Stimulated activated CD8-positive, alpha-beta memory T cell treated with anti-CD3 and anti-CD28 coated beads, Interleukin-4, amount 100 ng/mL, for 1 hour (primary cell): ENCODE measurements around the gene ZNF576.
"Not testable (repeated sequence)": the region's sequence is repeated elsewhere in the genome, so short reads cannot be mapped to it uniquely, and the experiment has no call there.

Experiments used
- DNase-seq, 2 donors: peaks; one replicate each; pipeline ENCODE4 v3.0.0-alpha.2; 2020; ENCODE audit warnings: low read depth in 2 of 2, low spot score in 1 of 2

The ZNF576 gene

DNA sequence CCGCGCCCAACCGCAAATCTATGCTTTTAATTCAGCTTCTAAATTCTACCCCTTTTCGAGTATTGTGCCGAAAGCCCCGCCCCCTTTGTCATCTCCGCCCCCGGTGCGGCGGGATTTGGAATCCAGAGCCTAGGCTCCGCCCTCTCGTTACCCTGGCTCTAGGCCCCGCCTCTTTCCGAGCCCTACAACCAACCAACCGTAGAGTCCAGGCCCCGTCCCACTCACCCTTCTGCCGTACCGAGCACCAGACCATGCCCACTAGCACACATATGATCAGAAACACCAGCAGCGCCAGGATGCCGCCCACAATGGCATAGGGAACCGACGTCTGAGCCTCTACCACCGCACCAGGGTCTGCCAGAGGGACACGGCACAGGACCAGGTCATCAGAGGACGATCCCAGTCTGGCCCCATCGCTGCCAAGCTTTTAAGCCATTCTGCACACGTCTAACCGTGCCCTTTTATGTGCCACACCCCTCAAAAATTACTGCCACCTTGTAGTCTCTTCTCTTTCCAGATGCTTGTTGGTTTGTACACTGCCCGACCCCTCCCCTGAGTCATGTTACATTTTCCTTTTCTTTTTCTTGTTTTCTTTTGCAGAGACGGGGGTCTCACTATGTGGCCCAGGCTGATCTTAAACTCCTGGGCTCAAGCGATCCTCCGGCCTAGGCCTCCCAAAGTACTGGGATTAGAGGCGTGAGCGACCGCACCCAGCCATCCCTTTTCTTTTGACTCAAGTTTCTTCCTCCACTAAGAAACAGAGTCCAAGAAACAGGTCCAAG is 27.7 kb downstream of the ZNF576 start:
- no peak for DNase-seq

DNA sequence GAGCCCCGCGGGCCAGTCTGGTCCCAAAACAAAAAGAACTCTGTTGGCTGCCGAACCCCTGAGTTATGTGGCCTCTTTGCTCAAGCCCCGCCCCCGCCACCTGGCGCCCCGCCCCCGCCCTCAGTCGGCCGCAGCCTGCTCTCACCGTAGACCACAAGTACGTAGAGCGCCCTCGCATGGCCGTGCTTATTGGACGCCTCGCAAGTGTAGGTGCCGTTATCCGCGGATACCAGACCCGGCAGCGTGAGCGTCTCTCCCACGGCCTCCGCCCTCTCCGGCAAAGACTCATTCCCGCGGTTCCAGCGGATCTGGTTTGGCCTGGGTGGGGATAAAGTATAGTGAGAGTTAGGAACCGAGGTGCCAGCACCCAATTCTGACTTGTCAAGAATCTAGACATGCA is 28.5 kb downstream of the ZNF576 start:
- DNase-seq = peak; percentile 41 to 63

DNA sequence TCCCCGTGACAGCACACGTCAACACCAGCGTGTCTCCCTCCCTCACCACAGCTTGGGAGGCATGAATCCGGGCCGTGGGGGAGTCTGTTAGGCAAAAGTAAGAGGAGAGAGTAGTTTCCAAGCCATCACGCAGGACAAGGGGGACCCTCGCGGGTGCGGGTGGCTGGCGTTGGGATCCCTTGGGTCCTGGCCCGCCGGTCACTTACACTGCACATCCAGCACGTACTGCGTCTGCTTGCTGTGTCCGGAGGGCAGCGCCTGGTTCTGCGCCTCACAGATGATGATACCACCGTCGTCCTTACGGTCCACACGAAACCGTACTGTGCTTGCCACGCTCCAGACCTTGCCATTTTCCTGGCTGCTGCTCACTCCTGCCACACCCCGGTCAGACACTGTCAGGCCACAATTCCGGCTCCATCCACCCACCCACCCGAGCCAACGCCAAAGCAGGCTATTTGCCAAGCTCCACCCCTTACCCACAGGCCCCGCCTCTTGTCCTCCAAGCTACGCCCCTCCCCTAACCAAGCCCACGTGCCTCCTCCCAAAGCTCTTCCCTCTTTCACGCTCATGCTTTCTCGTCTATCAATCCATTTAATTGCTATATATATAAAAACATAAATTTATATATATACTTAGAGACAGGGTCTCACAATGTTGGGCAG is 29.7 kb downstream of the ZNF576 start:
- DNase-seq = no peak

DNA sequence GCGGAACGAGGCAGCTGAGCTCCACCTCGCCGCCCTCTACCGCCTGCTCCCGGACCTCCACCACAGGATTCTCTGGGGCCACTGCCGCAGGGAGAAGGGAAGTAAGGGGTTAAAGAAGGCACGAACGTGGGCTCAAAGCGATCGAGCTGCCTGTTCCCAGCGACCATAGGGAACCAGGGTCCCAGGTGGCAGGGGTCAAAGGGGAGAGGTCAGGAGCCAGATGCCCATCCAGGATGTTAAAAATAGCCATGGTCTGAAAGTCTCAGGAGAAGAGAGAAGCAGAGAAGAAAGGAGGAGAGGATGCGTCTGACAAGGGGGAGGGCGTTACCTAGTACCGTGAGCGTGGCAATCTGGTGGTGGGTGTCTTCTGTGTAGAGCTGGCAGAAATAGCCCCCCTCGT is 30.4 kb downstream of the ZNF576 start:
- no peak for DNase-seq

DNA sequence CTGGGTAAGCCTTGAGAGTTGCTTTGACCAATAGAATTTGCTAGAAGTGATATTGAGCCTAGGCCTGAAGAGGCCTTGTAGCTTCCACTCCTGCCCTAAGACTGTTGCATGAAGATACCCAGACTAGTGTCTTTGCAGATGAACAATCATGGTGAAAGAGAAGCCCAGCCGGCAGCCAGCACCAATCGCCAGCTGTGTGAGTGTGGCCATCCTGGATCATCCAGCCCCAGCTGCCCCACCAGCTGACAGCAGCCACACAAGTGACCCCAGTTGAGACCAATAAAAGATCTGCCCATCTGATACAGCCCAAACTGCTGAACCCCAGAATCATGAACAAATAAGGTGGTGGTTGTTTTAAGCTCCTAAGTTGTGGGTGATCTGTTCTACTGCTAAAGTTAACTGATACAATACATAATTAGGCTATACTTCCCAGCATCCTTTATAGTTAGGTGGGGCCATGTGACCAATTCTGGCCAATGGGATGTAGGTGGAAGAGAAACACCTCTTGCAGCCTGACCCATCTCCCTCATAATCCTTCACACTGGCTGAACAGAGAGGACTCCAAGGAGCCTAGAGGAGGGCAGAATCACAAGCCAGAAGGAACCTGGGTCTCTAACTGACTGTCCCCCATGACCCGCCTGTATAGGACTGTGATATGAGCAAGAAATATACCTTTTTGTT is 32.4 kb downstream of the ZNF576 start:
- no peak for DNase-seq

DNA sequence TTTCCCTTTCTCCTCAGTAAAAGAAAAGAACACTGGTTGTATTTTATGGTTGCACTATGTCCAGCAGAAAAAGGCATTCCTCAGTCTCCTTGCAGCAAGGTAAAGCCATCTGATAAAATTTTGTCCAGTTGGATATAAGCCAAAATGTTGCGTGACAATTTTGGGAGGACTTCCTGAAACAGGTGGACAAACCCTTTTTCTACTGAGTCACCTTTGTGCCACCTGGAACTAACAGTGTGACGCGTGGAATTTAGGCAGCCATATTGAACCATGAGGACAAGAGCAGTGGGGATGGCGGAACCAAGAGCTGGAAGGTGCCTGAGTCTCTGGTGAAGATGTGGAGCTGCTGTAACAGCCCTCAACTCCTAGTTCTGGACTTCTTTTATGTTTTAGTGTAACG is 35.1 kb downstream of the ZNF576 start:
- DNase-seq = no peak

DNA sequence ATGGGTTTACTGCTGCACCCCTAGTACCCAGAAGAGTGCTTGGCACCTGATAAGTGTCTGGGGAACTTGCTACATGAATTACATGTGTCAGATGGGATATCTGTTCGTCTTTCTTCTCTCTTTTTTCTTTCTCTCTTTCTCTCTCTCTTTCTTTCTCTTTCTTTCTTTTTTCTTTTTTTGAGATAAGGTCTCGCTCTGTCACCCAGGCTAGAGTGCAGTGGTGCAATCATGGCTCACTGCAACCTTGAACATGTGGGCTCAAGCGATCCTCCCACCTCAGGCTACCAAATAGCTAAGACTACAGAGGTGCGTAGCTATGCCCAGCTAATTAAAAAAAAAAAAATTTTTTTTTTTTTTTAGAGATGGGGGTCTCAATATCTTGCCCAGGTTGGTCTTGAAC is 37.1 kb downstream of the ZNF576 start:
- no peak for DNase-seq

DNA sequence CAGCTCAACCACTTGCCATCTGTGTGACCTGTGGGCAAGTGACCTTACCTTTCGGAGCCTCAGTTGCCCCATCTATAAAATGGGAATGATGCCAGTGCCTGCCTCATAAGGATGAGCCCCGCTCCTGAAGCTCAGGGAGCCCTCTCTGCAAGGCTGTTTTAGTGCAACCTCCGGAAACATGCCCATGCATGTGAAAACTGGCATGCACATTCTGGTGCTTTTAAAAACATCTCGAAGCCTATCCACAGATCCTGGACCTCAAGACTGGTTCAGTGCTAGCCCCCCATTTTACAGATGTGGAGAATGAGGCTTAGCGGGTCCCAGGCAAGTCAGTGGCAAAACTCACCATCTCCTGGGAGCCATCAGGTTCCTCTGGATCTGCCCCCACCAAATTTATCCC is 37.7 kb downstream of the ZNF576 start:
- DNase-seq = no peak

DNA sequence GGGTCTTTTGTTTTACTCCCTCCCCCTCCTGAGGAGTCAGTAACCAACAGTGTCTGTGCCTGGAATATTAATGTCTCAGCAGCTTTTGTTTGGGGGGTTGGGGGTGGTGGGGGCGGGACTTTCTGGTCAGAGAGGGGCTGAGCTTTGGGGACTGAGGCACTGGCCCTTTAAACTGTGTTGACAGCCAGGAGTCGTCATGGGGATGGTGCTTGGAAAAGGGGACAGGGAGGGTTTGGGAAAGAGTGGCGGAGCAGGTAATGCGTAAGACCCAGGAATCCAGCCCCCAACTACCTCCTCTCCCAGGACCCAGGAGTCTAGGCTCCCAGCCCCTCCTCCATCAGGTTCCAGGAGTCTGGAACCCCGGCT is 38.1 kb downstream of the ZNF576 start:
- DNase-seq = no peak

DNA sequence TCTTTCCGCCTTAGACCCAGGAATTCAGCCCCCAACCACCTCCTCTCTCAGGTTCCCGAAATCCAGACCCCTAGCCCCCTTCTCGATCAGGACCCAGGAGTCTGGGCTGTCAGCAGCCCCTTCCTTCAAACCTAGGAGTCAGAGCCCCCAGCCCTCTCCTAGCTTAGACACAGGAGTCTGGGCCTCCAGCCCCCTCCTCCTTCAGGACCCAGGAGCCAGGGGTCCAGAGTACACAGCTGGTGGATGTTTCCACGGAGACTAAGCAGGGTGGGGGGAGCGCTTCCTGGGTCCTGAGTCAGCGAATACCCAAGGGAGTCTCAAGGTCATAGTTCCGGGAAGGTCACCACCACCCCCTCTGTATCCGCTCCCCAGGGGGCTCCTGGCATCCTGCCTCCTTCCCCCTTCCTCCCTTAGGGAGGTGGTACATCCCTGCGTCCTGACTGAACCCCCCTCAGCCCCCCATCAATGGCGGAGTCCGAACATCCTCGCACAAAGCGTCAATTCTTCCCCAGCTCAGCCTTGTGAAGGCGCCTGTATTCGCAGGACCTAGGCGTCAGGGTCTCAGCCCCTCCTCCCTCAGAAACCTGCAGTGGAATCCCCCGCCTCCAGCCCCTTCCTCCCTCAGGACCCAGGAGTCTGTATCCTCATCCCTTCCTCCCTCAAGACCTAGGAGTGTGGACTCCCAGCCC is 38.6 kb downstream of the ZNF576 start:
- DNase-seq = no peak

DNA sequence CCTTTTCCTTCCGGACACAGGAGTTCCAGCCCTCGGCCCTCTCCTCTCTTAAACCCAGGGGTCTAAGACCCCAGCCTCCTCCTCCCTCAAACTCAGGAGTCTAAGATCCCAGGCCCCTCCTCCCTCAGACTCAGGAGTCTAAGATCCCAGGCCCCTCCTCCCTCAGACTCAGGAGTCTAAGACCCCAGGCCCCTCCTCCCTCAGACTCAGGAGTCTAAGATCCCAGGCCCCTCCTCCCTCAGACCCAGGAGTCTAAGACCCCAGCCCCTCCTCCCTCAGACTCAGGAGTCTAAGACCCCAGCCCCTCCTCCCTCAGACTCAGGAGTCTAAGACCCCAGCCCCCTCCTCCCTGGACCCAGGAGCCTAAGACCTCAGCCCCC is 39.2 kb downstream of the ZNF576 start:
- not testable (repeated sequence) for DNase-seq

DNA sequence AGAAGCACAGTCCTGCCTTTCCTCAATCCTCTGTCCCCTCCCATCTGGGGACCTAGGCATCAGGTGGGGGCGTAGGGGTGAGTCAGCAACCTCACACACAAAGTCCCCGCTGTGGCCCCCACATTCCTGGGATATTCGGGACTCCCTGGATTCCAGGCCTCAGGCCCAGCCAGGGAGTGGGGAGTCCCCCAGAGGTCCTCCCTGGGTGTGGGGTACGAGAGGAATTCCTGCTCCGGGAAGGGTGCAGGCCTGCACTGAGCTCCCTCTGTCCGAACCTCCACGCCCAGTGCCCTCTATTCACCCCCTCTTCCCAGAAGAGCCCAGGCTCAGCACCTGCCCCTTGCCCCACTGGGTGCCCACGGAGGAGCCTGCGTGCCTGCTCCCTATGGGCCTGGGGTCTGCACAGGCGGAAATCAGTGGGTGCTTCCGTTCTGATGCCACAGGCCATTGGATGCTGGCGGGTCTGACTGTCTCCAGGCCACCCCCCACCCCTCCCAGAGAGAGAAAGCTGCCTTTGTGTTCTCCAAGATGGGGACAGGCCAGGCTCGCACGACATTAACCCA is 39.8 kb downstream of the ZNF576 start:
- DNase-seq = no peak

DNA sequence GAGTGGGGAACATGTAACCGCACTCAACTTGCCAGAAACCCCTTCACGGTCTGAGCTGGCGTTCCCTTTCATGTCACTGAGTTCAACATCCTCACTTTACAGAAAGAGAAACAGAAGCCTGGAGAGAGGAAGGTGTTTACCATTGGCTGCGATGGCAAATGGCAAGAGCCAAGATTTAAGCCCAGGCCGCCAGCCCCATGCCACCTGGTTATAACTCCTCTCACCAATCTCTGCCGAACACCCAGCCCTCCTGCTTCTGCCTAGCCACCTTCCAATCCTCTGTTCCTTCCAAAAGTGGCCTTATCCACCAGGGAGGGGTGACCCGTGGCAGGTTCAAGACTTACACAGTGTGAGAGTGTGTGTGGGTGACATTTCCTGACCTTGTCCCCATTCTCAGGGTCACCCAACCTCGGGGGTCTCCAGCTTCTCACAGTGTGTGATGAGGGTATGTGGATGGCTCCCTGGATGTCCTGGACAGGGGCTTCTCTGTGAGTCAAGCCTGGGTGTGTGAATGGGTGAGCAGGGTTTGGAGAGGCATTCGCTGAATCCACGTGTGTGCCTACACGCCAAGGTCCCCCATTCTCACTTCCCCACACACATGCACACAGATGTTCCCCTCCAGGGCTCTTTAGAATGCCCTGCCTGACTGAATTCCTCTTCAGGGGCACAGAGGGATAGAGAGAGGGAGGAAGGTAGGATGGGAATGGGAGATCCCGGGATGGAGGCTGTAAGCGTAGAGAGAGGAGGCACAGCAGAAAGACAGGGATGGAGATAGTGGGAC is 42.0 kb downstream of the ZNF576 start:
- DNase-seq = no peak

DNA sequence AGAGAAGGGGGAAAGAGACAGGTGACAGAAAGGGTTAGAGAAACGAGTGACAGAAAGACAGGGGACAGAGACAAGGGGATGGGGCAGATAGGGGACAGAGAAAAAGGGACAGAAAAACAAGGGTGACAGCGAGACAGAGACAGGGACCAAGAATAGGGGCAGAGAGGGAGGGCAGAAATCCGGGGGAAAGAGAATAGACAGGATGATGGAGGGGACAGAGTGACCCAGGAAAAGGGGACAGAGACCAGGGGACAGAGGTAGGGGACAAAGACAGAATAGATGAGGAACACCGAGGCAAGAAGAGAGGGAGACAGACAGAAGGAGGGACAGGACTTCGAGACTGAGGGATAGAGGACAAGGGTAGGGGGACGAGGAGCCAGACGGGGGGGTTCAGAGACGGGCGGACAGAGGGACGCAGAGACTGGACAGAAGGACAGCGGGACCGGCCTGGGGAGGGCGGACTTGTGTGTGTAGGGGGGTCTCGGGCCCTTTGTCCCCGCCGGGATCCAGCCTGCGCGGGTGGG is 42.7 kb downstream of the ZNF576 start:
- DNase-seq = no peak

DNA sequence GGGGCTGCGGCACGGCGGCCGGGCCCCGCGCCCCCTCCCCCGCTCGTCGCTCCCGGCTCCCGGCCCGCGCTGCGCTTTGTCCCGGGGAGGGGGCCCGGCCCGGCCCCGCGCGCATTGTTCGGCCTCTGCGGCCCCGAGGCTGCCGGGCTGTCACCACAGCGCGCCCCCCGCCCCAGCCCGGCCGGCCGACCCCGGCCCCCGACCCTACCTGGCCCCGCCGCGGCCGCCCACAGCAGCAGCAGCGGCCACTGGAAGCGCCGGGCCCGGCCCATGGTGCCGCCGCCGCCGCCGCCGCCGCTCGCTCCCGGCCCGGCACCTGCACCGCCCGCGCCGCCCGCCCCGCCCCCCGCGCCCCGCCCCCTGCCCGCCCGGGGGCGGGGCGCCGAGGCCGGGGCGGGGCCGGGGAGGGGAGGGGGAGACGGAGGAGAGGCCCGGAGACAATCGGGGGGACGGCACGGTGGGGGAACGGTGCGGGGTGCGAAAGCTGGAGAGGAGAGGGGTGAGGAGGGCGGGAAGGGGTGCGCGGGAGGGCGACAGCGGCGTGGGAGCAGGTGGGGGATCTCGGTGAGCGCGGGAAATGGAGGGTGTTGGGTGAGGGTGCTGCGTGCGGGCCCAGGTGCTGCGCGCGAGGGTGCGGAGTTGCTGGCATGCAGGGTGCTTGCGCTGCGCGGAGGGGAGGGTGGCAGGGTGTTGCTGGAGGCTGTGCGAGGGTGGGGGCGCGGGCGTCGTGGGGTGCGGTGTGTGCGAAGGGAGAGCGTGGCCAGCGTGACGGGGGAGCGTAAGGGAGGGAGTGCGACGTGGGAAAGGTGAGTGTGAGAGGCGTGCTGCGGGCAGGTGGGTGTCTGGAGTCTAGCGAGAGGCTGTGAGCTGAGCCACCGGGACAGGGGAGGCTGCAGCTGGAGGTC is 43.4 kb downstream of the ZNF576 start, which contains the start of gene CADM4:
Gene CADM4, minus strand, starts transcription at position 332 of the 905 bp plus-strand sequence. Its CDS starts 60 bp downstream, at position 272.
- peak in 1 of 2 donors; percentile 15 for DNase-seq

DNA sequence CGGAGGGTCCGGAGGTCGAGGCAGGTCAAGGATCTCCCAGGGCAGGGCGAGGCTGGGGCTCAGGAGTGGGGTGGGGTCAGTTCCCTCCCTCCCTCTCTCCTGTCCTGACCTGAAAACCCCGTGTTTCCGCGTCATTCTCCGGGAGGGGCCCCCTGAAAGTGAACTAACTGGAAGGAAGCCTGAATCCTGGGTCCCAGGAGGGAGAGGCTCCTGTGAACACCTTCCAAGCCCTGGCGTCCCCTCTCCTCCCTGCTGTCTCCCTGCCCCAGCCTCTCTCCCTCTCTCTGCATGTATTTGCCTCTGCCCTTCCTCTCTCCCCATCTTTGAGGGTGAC is 44.0 kb downstream of the ZNF576 start:
- no peak for DNase-seq

DNA sequence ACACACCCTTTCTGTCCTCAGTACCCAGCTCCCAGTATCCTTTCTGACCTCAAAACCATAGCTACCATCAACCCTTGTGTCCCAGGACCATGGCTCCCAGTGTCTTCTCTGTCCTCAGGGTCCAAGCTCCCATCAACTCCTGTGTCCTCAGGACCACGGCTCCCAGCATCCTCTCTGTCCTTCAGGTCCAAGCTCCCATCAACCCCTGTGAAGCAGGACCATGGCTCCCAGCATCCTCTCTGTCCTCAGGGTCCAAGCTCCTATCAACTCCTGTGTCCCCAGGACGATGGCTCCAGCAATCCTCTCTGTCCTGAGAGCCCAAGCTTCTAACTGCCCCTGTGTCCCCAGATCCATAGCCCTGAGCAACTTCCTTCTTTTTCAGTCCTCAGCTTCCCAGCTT is 44.9 kb downstream of the ZNF576 start:
- DNase-seq = no peak

DNA sequence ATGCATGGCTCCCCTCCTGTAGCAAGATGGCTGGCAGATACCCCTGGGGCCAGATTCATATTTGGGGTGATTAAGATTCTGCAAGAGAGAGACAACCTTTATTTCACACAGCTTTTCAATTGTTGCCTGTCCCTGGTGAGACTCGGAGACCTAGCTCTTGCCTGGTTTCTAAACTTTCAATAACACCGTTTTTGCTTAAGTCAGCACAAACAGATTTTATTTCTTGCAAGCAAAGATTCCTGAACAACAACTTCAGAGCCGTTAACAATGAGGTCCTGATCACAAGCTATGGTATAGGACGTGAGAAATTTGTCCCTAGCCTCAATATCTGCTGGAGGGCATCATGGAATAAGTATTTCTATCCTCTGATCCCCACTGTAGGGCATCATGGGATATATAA is 46.1 kb downstream of the ZNF576 start:
- no peak for DNase-seq

DNA sequence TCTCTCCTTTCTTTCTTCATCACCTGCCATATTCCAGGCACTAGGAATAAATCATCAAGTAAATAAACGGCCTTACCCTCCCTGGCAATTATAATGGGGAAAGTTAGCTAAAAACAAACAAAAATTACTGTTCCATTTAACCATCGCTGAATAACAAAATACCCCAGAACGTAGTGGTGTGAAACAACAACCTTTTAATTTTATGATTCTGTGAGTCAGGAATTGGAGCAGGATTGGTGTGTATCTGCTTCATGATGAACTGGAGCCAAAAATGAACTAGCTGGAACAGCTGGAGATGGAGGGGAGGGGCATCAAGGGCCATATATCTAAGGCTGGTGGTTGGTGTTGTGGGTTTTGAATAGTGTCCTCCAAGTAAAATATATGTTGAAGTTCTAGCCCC is 46.9 kb downstream of the ZNF576 start:
- DNase-seq = no peak
